SHP77 treated with DMSO at 0.1 percent for 48 hours (cell line): ENCODE data around the gene LYG1.
"Not testable (repeated sequence)": the region's sequence is repeated elsewhere in the genome, so short reads cannot be mapped to it uniquely, and the experiment has no call there.

ENCODE experiments used
- DNase-seq: peaks from one replicate; lab custom pipeline; 2025; lab: John Stamatoyannopoulos, UW

Gene LYG1

DNA sequence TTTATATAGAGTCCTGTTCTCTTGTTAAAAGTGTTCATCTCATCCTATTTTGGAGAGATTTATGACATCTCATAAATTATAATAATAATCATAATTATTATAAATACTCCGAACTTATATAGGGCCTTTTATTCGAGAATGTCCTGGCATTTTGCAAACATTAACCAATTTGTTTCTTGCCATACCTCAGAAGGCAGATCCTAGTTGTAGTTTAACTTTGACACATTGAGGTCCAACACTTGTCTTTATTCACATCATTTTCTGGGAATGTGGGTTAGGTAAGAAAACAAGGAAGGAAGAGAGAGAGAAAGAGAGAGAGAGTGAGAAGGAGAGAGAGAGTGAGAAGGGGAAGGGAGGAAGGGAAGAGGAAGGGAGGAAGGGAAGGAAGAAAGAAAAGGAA, at the start of gene LYG1:
LYG1 (minus strand) TSS at position 101 of the 400 bp plus-strand sequence. CDS start 5,527 bp downstream, outside the sequence.
- not testable (repeated sequence) for DNase-seq

DNA sequence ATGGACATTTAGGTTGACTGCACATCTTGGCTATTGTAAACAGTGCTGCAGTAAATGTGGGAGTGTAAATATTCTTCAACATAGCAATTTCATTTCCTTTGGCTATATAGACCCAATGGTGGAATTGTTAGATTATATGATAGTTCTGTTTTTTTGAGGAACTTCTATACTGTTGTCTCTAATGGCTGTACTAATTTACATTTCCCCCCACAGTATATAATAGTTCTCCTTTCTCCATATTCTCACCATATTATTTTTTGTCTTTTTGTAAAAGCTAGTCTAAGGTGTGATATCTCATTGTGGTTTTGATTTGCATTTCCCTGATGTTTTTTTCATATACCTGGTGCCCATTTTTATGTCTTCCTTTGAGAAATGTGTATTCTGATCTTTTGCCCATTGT, 49.2 kb upstream of the LYG1 start:
- DNase-seq: no peak

DNA sequence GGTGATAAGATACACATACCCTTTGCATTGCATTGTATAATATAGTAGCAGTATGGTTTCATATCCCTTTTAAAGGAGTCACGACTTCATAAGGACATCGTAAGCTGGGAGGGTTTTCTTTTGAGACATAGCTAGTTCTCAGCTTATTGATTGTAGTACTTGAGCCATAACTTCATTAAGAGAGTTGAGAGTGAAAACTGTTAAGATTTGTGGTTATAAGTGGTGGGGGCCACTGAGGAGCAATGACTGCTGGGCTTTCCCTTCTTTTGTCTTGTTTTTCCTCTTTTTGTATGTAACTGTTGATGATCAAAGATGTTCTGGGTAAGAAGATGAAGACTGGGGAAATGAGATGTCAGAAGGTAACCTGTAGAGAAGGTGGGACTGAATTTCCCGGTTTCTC, 47.2 kb upstream of the LYG1 start:
- DNase-seq: no peak

DNA sequence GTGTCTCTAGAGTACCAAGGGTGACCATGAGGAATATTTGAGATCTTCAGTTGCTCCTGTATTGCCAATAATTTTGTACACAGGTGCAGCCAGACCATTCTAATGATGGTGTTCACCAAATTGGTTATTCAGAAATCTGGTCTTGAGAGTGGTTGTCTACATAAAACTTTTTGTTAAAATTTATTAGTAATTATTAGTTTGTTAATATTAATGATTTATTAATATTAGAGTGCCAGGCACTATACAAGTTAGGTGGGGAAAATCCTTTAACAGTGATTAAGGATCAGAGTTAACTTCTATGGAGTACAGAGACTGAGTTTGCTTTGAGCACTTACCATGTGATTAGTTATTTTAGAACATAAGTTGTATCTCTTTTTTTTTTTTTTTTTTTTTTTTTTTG, 45.2 kb upstream of the LYG1 start:
- no peak for DNase-seq

DNA sequence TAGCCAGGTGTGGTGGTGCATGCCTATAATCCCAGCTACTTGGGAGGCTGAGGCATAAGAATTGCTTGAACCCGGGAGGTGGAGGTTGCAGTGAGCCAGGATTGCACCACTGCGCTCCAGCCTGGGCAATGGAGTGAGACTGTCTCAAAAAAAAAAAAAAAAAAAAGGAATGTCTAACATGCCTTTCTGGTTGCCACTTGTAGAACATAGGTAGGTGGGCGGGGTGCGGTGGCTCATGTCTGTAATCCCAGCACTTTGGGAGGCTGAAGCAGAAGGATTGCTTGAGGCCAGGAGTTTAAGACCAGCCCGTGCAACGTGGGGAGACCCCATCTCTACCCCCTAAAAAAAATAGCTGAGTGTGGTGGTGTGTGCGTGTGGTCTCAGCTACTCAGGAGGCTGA, 44.4 kb upstream of the LYG1 start:
- not testable (repeated sequence) for DNase-seq

DNA sequence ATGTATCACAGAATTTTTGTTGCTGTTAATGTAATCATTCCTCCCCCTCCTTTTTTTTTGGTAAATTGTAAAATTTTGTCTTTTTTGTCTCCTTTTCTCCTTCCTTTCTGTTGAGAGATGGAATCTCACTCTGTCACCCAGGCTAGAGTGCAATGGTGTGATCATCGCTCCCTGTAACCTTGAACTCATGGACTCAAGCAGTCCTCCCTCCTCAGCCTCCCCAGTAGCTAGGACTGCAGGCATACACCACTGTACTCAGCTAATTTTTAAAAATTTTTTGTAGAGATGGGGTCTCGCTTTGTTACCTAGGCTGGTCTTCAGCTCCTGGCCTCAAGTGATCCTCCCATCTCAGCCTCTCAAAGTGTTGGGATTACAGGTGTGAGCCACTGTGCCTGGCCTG, 41.5 kb upstream of the LYG1 start:
- no peak for DNase-seq

DNA sequence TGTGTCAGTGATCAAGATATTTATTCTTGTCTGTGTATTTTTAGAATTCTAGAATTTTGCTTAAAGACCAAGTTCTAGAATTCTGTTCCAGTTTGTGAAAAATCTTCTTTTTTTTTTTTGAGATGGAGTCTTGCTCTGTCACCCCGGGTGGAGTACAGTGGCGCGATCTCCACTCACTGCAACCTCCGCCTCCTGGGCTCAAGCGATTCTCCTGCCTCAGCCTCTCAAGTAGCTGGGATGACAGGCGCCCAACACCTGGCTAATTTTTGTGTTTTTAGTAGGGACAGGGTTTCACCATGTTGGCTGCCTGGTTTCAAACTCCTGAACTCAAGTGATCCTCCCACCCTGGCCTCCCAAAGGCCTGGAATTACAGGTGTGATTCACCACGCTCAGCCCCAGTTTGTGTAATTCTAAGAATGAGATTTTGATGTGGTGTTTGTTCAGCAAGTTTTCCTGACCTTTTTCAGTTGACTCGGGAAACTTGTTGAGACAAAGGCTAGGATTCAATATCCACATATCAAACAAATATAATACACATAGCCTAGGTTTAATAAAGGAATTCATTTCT, 39.8 kb upstream of the LYG1 start:
- no peak for DNase-seq

DNA sequence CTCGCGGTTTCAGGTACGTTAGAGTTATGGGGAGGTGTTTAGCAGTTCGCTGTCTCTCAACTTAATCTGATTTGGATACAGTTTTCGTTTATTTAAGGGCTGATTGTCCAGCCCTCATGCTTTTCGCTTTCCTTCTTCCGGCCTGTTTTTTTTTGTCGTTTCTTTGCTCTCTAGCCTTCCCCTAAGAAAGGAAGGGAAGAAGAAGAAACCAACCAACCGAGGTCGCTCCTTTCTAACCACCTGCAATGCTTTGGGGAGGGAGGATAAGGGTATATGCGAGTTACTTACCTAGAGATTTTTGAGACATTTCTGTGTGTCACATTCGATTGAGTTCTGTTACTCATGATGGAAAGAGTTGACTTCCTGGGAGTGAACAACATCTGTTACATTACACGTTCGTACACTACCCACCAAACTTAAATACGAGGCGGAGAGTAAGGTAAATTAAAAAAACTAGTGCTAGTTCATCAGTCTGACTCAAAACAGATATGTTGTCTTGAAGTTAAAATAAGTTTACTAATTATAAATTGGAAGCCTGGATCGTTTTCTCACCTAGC, 37.1 kb upstream of the LYG1 start:
- DNase-seq: no peak

DNA sequence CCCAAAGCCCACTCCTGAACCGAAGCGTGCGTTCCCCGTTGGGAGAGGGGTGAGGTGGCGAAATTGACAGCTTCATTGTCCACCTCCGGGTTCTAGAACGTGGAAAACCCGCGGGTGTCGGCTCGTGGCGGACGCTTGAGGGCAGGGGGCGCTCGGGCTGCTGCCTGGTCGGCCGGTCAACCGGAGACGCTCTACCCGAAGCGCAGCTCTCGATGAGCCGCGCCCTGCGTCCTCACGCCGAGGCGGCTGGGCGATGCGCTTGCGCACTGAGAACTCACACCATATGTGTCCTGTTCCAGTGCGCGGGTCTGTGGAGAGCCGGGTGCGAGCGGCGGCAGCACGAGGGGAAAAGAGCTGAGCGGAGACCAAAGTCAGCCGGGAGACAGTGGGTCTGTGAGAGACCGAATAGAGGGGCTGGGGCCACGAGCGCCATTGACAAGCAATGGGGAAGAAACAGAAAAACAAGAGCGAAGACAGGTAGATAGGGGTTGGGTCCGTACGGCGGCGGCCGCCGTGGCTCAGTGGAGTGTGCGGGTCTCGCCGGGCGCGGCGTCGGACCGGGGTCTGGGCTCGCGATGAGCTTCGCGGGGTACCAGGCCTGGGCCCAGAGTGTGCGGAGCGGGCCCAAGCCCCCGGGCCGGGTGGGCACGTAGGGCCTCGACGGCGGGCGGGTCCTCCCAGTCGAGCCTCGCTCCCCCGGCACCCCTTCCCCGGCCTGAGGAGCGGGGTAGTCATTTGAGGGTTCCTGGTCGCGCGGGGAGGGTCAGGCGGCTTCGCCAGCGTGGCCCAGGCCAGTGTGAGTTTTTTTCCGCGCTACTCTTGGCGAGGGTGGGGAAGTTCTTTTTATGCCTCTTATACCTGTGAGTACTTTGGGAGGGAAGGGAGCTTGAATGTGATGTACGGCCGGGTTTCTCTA, 36.4 kb upstream of the LYG1 start, which contains the start of gene EIF5B:
EIF5B (plus strand) TSS at position 277 of the 916 bp plus-strand sequence; CDS start at position 443, 166 bp downstream.
- DNase-seq: peak; percentile 66

DNA sequence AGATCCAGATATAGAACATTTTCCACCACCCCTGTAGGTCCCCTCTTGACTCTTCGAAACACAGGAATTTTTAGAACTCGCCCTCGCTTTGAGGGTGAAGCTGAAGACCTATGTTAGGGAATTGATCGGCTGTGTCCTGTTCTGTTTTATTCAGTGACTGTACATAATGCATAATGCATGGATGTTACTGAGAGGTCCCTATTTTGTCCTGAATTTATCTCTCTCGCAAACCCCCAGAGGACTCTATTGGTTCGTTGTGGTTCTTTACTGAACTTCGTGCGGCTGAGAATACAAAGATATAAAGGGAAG, 35.8 kb upstream of the LYG1 start:
- no peak for DNase-seq

DNA sequence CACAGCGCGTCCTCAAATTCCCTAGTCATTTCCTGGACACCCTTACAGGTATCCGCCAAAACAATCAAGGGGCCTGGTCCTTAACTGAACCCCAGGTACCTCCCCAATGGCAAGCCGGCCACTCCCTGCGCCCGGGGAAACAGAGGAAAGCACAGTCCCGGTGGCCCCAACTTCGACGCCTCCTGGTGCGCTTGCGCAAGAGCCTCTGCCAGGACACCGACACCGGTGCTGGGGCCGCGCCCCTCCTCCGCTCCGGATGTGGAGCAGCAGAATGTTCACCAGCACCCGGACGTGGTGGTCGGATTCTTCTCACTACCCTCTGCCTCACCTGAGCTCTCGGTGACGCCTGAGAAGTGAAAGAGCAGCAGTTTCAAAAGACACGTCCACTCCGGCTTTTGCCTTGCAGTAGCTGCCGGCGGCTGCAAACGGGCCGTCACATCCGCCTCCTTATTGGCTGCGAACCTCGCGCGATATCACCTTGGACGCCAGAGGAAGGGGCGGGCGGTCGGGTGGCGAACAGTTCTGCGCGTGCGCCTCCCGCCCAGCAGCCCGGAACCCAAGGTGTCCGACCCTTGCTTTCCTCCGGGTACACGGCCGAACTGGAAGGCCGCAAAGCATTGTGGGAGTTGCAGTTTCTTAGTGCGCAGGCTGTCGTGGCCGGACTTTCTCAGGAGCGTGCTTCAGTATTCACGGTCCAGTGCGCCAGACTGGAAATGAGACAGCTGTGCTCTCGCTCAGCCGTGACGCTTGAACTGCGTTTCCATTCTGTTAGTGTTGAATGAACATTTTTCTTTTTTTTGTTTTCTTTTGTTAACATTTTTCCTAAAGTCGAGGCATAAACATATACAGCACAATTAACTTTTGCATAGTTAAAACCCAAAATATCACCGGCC, 35.2 kb upstream of the LYG1 start, which contains the start of gene TXNDC9:
TXNDC9 (minus strand) TSS at position 423 of the 893 bp plus-strand sequence. CDS start 3,123 bp downstream, outside the sequence.
- peak; percentile 99 for DNase-seq

DNA sequence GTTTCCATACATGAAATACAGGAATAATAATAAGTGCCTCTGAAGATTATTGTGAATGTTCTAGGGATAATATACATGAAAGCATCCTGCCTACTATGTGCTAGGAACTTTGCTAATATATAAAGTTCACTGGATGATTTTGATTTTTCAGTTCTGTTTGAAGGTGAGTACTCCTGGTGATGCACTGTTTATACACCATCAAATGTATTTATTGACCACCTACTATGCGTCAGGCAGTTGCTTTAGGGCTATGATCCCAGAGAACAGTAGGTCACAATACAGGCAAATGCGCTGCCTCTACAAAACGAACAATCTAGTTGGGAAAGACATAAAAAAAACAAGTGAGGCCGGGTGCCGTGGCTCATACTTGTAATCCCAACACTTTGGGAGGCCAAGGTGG, 24.4 kb upstream of the LYG1 start:
- no peak for DNase-seq

DNA sequence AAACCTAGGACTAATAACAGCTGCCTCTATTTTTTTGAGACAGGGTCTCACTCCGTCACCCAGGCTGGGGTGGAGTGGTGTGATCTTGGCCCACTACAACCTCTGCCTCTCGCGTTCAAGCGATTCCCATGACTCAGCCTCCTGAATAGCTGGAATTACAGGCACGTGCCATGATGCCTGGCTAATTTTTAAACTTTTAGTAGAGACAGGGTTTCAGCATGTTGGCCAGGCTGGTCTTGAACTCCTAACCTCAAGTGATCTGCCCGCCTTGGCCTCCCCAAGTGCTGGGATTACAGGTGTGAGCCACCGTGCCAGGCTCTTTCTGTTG, 16.8 kb upstream of the LYG1 start:
- DNase-seq: not testable (repeated sequence)

DNA sequence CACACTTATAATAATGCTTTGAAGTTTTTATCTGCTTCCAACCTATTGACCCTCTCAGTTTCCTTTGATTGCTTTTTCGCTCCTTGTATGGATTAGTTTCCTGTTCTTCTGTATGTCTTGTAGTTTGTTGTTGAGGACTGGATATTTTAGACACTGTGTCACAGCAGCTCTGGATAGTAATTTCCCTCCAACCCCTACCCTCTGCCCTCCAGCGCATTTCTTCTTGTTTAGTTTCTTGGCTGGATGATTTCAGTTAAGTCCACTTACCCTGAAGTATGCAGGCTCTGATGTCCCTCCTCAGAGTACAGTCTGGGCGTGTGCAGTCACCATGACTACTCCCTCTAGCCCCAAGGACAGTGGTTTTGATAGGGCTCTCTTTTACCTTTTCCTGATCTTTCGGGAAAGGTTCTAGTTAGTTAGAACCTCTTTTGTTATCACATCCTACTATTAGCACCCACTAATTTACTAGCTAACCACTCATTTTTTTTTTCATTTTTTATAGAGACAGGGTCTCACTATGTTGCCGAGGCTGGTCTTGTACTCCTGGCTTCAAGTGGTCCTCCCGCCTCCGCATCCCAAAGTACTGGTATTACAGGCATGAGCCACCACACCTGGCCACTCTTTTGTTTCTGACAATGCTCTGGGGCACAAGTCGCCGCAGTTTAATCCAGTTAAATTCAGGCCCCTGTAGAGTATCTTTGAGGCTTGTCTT, 16.3 kb upstream of the LYG1 start:
- no peak for DNase-seq

DNA sequence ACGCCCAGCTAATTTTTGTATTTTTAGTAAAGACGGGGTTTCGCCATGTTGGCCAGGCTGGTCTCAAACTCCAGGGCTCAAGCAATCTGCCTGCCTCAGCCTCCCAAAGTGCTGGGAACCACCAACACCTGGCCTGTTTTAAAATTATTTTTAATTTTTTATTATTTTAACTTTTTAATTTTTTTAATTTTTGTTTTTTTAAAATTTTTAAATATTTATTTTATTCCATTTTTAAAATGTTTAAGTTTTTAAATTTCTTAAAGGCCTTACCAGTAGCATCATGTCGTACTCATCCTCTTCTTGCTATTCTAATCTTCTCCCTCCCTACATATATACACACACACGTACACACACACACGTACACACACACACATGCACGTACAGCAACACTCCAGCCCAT, 1.4 kb downstream of the LYG1 start:
- no peak for DNase-seq

DNA sequence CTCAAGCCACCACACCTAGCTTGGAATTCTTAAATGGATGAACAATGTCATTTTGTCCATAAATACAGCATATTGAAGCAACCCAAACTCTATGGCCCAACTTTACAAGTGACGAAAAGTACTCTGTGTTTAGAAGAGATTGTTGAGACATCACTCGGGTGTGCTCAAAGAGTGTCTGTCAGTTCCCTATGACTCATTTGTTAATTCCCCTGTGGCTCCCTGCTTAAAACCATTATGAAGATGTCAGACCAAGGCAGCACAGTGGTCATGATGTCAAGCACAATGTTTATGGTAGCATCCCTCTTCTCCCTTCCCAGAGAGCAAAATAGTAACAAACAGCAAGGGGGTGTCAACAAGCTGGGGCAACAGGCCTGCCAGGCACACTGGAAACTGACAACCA, 3.0 kb downstream of the LYG1 start:
- DNase-seq: no peak

DNA sequence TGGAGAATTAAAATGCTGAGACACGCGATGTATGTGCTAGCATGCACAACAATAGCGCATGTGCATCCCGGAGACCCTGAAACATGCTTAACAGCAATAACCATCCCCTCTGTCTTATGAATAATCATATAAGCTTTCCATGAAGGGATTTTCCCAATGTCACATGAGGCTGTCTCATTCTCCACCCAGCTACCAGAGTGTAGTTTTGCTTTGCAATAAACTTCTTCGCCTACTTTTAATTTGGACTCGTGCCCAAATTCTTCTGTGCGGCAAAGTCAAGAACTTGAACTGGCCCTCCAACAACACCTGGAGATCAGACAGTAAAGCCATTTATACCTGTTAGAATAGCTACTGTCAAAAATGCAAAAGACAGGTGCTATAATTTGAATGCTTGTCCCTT, 15.5 kb downstream of the LYG1 start:
- DNase-seq: no peak

DNA sequence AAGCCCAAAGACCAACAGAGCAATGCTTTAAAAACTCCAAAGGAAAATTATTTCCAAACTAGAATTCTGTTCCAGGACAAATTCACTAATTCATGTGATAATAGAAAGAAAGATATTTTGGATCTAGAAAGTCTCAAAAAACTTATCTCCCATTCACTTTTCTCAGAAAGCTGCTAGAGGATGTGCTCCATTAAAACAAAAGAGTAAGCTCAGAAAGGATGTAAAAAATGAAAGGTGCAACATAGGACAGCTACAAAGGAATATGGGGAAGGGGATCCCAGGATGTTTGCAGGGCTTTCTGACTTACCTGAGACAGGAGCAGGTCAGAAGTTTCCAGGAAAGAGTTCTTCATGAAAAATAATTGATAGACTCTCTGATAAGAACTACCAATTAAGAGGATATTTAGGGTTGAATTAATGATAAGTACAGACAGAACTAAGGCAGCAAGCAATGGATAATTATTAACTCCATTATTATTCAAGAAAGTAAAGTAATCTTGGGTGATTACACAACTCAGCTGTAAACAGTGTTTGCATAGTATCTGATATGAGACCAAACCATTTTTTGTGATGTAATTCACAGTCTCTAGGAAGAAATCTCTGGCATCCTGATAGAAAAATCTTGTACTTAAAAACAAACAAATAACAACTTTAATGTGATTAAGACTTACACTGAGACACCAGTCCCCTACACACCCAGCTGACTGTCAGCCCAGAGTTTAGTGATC, 20.9 kb downstream of the LYG1 start:
- DNase-seq: no peak

DNA sequence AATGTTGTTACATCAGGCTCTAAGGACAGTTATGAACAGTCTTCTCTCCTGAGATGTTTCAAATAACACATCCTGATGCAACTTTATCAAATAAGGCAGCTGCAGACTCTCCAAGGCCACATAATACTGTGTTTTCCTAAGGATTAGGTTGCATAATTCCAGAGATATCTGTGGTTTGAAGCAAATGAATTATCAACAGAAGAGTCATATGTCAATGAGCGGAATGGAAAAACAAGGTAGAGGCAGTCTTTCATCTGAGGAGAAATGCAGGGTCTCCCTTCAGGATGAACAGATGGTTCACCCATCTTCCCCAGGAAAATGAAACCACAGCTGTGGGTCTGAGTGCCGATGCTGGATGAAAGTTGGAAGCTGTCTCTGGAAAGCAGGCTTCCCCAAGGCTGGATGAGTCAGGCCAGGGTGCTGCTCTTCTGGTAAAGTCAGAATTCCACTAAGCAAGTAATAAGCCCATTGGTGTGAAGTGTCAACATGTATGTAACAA, 22.2 kb downstream of the LYG1 start:
- DNase-seq: no peak

DNA sequence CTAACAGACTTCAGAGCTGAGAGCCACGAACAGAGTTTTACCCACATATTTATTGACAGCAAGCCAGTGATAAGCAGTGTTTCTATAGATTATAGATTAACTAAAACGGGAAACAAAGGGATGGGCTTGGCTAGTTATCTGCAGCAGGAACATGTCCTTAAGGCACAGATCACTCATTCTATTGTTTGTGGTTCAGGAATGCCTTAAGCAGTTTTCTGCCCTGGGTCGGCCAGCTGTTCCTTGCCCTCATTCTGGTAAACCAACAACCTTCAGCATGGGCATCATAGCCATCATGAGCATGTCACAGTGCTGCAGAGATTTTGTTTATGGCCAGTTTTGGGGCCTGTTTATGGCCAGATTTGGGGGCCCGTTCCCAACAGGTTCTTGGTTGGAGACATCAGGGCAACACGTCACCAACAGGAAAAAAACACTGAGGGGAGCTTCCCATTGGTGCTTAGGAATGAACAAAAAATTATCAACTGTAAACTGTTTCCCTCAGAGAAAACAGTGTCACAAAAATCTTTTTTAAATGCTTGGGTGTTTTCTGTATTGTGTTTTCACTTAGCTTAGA, 22.7 kb downstream of the LYG1 start:
- DNase-seq: not testable (repeated sequence)
